GM12874 (cell line): ENCODE measurements around the gene CCL15.

Experiments
- TF ChIP-seq, protein P1 (sequence below): IDR thresholded peaks from 2 replicates; pipeline ENCODE4 v1.5.1; 2011; ENCODE audit warnings: low read depth, mild to moderate bottlenecking, control low read depth, low read length, moderate library complexity; ENCODE audit not compliant: insufficient read depth

Gene CCL15

DNA sequence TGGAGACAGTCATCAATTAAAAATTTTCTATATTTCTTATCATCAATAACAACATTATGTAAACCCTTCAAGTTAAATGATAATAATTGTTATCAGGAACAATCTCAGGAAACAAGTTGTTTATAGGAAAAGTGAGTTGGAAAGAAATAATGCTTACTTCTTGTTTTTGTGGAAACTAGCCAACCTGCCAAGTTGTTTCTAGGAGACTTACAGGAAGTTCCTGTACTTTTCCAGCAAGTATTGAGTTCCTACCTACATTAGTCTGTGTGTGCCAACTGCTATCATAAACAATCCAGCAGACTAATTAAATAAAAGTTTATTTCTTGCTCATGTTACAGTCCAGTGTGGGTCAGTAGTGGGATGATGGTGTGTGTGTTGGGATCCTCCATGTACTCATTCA, 13.2 kb downstream of the CCL15 start:
- TF ChIP-seq, protein P1, sequence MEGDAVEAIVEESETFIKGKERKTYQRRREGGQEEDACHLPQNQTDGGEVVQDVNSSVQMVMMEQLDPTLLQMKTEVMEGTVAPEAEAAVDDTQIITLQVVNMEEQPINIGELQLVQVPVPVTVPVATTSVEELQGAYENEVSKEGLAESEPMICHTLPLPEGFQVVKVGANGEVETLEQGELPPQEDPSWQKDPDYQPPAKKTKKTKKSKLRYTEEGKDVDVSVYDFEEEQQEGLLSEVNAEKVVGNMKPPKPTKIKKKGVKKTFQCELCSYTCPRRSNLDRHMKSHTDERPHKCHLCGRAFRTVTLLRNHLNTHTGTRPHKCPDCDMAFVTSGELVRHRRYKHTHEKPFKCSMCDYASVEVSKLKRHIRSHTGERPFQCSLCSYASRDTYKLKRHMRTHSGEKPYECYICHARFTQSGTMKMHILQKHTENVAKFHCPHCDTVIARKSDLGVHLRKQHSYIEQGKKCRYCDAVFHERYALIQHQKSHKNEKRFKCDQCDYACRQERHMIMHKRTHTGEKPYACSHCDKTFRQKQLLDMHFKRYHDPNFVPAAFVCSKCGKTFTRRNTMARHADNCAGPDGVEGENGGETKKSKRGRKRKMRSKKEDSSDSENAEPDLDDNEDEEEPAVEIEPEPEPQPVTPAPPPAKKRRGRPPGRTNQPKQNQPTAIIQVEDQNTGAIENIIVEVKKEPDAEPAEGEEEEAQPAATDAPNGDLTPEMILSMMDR, result no peak

GRCh38 chr17:35986643-35987042, 14.7 kb downstream of the CCL15 start, which contains the start of gene CCL14:
TSS of gene CCL14 (minus strand) at chr17:35986729. CDS start at chr17:35986649, 80 bp downstream.
- TF ChIP-seq, protein P1, result no peak

DNA sequence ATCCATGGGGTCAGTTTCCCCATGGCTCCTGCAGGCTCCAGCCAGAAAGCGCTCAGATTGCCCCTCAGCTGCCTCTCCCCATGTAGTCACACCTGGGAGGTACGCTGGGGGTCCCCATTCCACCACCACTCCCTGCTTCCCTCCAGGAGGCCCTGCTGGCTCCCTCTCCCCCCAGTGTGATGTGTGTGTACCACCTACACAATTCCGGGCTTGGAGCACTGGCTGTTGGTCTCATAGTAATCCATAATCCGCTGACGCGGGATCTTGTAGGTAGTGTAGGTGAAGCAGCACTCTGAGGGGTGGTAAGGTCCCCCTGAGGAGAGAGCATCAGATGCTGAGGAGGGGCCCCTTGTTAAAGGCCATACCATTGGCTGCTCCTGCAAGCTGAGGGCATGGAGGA, 17.2 kb downstream of the CCL15 start:
- TF ChIP-seq, protein P1, result no peak

DNA sequence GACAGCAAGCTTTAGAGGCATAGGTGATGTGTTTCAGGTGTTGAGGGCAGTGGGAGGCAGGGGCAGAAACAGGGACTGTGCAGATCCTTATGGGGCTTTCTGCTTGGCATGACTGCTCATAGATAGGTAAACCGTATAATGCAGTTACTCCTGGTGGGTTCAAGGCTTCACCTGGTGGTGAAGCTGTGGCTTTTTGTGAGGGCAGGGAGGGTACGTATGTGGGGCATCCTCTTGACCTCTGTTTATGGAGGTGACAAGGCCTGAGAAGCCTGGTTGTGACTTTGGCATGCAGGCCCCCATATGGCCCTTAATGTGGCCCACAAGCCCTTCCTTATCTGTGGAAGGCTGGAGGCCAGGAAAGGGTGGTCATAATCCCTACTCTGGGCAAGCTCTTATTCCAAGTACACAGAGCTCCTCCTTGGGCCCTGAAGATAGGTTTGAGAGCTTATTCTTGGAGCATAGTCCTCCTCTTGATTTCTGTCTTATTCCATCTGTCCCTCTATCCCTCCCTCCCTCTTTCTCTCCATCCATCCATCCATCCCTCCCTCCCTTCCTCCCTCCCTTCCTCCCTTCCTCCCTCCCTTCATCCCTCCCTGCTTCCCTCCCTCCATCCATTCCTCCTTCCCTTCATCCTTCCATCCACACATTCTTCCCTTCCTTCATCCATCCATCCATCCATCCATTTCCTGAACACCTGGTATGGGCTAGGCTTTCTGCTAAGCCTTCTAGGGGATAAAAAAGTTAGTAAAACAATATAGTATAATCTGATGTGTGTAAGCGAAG, 18.8 kb downstream of the CCL15 start:
- TF ChIP-seq, protein P1, result no peak

- TF ChIP-seq, protein P1, result peak; percentile 64
Measured at GRCh38 chr17:35981908-35982330, 19.4 kb downstream of the CCL15 start.

DNA sequence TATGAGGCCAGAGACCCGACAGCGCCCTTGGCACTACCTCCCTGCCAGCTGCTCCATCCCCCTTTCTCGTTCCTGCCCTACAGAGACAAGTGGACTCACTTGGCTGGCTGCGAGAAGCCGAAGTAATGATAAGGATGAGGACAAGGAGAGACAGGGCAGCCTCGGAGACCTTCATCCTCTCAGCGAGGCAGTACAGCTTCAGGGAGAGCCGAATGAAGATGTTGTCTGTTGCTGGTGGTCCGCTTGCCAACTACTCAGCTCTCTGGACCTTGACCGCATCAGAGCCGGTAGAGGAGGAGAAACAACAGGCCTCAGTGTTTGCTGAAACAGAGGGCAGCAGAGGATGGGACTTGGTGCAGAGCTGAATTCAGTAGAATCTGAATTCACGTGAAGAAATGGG, 20.1 kb downstream of the CCL15 start, which contains the start of gene CCL16:
Gene CCL16 (minus strand): TSS at position 252 of the 400 bp plus-strand sequence. CDS start 77 bp downstream, at position 175.
- TF ChIP-seq, protein P1, result no peak

- TF ChIP-seq, protein P1, result no peak
Measured at GRCh38 chr17:35978346-35978745, 23.0 kb downstream of the CCL15 start.
